HG03103 (cell line): ENCODE measurements around the gene PCGF1.

Experiments used
- ATAC-seq: cut with Tn5 transposase; IDR thresholded peaks from one replicate; pipeline ENCODE4 v1.9.1; 2021; ENCODE audit warnings: low read depth; ENCODE audit not compliant: unreplicated experiment

The PCGF1 gene

GRCh38 chr2:74507145-74507925, at the start of gene PCGF1:
PCGF1 (minus strand) TSS chr2:74507695; CDS start chr2:74507668, 27 bp downstream.
- peak; percentile 88 for ATAC-seq

- ATAC-seq = no peak
Observed at GRCh38 chr2:74556831-74557370, 49.4 kb upstream of the PCGF1 start.

GRCh38 chr2:74556159-74556558, 48.7 kb upstream of the PCGF1 start:
- no peak for ATAC-seq

GRCh38 chr2:74555610-74556103, 48.2 kb upstream of the PCGF1 start:
- no peak for ATAC-seq

GRCh38 chr2:74554820-74555531, 47.5 kb upstream of the PCGF1 start:
- no peak for ATAC-seq

- ATAC-seq = peak; percentile 43
Observed at GRCh38 chr2:74553892-74554819, 46.7 kb upstream of the PCGF1 start, which contains the start of the genes DOK1 and LOXL3. DOK1 (plus strand) TSS chr2:74554720; CDS start chr2:74554755, 35 bp downstream. LOXL3 (minus strand) TSS chr2:74553942; CDS start chr2:74552634, 1,308 bp downstream.

GRCh38 chr2:74552914-74553811, 45.7 kb upstream of the PCGF1 start:
- ATAC-seq = no peak

- ATAC-seq = no peak
Observed at GRCh38 chr2:74551942-74552913, 44.7 kb upstream of the PCGF1 start.

GRCh38 chr2:74551530-74551929, 44.0 kb upstream of the PCGF1 start:
- no peak for ATAC-seq

- no peak for ATAC-seq
Observed at GRCh38 chr2:74550231-74550630, 42.7 kb upstream of the PCGF1 start.

GRCh38 chr2:74548900-74549826, 41.7 kb upstream of the PCGF1 start:
- ATAC-seq = no peak

GRCh38 chr2:74548285-74548899, 40.9 kb upstream of the PCGF1 start:
- ATAC-seq = no peak

GRCh38 chr2:74546004-74546403, 38.5 kb upstream of the PCGF1 start:
- no peak for ATAC-seq

- ATAC-seq = no peak
Observed at GRCh38 chr2:74544634-74545033, 37.1 kb upstream of the PCGF1 start.

GRCh38 chr2:74542978-74543377, 35.5 kb upstream of the PCGF1 start:
- ATAC-seq = no peak

GRCh38 chr2:74540291-74540690, 32.8 kb upstream of the PCGF1 start:
- no peak for ATAC-seq
